ENCODE data around the gene FKBP5. TPM values are rescaled to one million over a fixed set of nuclear protein-coding genes. Genes with fewer than 3 reads are reported as not detected.

FKBP5 gene
- total RNA-seq, 1 donor from 2014 or later, result 108 TPM

DNA sequence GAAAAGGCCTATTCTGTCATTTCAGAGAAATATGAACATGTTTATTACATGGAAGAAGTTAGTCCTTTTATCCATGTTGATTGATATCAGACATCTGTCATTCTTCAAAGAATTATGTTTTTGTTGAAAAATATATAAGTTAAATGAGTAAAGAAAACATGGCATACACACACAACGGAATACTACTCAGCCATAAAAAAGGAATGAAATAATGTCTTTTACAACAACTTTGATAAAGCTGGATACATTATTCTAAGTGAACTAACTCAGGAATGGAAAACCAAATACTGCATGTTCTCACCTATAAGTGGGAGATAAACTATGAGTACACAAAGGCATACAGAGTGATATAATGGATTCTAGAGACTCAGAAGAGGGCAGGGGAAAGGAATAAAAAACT lies 9.3 kb downstream of the FKBP5 start:
- no peak for DNase-seq (ENCODE audit: extremely low spot score, unreplicated experiment)
- TF ChIP-seq, protein P1, sequence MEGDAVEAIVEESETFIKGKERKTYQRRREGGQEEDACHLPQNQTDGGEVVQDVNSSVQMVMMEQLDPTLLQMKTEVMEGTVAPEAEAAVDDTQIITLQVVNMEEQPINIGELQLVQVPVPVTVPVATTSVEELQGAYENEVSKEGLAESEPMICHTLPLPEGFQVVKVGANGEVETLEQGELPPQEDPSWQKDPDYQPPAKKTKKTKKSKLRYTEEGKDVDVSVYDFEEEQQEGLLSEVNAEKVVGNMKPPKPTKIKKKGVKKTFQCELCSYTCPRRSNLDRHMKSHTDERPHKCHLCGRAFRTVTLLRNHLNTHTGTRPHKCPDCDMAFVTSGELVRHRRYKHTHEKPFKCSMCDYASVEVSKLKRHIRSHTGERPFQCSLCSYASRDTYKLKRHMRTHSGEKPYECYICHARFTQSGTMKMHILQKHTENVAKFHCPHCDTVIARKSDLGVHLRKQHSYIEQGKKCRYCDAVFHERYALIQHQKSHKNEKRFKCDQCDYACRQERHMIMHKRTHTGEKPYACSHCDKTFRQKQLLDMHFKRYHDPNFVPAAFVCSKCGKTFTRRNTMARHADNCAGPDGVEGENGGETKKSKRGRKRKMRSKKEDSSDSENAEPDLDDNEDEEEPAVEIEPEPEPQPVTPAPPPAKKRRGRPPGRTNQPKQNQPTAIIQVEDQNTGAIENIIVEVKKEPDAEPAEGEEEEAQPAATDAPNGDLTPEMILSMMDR (IDR thresholded peaks at IDR 0.05), result no peak
- Mint-ChIP-seq H3K9me3 (ENCODE audit: unreplicated experiment) (no peaks in the 10 kb centered on the region), H3K4me1 (ENCODE audit: unreplicated experiment) (peaks cover 68% of the 10 kb centered on the region), H3K4me3 (ENCODE audit: unreplicated experiment) (no peak overlapping the region), H3K36me3 (ENCODE audit: unreplicated experiment) (peaks cover 13% of the 10 kb centered on the region), H3K27me3 (ENCODE audit: unreplicated experiment) (no peaks in the 10 kb centered on the region), H3K27ac (ENCODE audit: unreplicated experiment) (peak overlapping the region; percentile 77)

DNA sequence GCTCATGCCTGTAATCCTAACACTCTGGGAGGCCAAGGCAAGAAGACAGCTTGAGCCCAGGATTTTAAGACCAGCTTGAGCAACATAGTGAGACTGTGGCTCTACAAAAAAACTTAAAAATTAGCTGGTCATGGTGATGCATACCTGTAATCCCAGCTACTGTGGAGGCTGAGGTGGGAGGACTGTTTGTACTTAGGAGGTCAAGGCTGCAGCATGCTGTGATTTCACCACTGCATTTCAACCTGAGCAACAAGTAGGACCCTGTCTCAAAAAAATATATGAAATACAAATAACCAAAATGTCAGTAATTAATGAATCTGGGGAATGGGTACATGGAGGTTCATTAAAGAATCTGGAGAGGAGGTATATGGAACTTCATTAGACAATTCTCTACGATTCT lies 9.9 kb downstream of the FKBP5 start:
- TF ChIP-seq, protein P1 (IDR thresholded peaks at IDR 0.05), result no peak
- no peak for DNase-seq (ENCODE audit: extremely low spot score, unreplicated experiment)
- Mint-ChIP-seq H3K4me1 (ENCODE audit: unreplicated experiment) (peaks cover 72% of the 10 kb centered on the region), H3K27ac (ENCODE audit: unreplicated experiment) (peak overlapping the region; percentile 77), H3K36me3 (ENCODE audit: unreplicated experiment) (peaks cover 13% of the 10 kb centered on the region), H3K27me3 (ENCODE audit: unreplicated experiment) (no peaks in the 10 kb centered on the region), H3K4me3 (ENCODE audit: unreplicated experiment) (peak overlapping the region; percentile 14), H3K9me3 (ENCODE audit: unreplicated experiment) (no peaks in the 10 kb centered on the region)

DNA sequence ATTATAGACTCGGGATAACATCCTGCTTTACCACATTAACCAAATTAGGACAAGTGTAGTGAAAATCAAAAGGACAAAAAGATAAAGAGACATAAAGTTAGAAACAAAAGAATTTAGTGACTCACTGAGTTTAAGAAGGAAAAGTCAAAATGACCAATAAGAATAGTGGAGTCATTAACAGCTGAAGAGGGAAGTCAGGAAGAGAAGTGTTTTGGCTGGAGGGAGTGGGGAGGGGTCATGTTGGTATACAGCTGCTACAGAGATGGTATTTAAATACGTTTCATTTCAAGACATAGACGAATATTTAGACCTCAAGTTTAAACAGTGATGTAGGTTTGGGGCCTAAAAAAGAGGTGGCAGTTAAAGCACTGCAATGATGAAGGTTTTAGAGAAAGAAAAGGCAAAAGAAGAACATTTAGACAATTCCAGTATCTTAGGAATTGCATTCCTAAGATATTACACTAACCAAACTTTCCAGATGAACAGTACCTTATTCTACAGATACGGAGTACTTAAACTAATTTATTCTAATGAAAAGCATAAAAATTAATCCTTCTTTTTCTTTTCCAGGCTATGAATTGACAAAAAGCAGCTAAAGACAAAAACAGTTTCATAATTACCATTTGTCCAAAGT lies 10.6 kb downstream of the FKBP5 start:
- peak overlapping the region; percentile 16 for H3K4me3 Mint-ChIP-seq (ENCODE audit: unreplicated experiment)
- peak overlapping the region; percentile 77 for H3K27ac Mint-ChIP-seq (ENCODE audit: unreplicated experiment)
- TF ChIP-seq, protein P1 (IDR thresholded peaks at IDR 0.05), result no peak
- peaks cover 13% of the 10 kb centered on the region for H3K36me3 Mint-ChIP-seq (ENCODE audit: unreplicated experiment)
- DNase-seq (ENCODE audit: extremely low spot score, unreplicated experiment), result no peak
- peaks cover 74% of the 10 kb centered on the region for H3K4me1 Mint-ChIP-seq (ENCODE audit: unreplicated experiment)
- no peaks in the 10 kb centered on the region for H3K27me3 Mint-ChIP-seq (ENCODE audit: unreplicated experiment)
- H3K9me3 Mint-ChIP-seq (ENCODE audit: unreplicated experiment), result no peaks in the 10 kb centered on the region

DNA sequence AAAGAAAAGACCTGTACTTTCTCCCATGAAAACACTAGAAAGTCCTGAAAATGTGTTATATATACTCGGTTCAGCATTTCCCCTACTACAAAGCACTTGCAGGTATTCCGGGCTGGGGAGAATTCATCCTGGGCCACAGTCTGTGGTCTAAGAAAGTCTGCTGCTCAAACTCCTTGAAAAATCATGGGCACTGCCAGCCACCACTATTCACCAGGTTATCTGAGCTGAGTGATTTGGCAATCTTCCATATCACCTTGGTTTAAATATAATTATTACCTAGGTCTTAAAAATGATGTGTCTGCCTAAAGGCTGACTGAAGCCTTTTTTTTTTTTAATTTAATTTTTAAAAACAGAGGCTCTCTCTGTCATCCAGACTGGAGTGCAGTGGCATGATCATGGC lies 11.3 kb downstream of the FKBP5 start:
- no peaks in the 10 kb centered on the region for H3K9me3 Mint-ChIP-seq (ENCODE audit: unreplicated experiment)
- no peaks in the 10 kb centered on the region for H3K27me3 Mint-ChIP-seq (ENCODE audit: unreplicated experiment)
- peaks cover 16% of the 10 kb centered on the region for H3K36me3 Mint-ChIP-seq (ENCODE audit: unreplicated experiment)
- no peak overlapping the region for H3K4me3 Mint-ChIP-seq (ENCODE audit: unreplicated experiment)
- TF ChIP-seq, protein P1 (IDR thresholded peaks at IDR 0.05), result no peak
- H3K27ac Mint-ChIP-seq (ENCODE audit: unreplicated experiment), result peak overlapping the region; percentile 77
- H3K4me1 Mint-ChIP-seq (ENCODE audit: unreplicated experiment), result peaks cover 77% of the 10 kb centered on the region
- DNase-seq (ENCODE audit: extremely low spot score, unreplicated experiment), result no peak

DNA sequence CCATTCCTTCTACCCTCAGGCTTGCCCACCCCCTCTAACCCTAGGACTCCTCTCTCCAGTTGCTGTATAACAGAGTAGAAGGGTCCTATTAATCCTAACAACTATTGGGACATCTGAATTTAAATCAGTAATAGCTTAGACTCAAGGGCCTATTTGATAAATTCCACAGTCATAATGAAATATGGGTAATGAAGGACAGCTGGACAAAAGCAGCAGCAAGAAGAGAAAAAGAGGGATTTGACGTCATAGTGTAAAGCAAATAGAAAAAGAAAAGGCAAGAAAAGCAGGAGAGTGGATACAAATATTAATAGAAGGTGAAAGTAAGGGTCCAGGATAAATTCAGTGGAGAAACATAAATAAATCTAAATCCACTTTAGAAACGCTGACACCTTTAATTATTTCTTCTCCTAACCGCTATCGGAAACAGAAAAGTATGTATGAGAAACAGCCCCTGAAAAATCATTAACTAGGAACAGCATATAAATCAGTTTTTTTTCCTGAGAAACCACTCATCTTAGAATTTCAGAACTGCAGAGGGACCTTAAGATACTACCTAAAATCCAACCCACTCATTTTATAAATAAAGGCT lies 12.8 kb downstream of the FKBP5 start:
- no peak for DNase-seq (ENCODE audit: extremely low spot score, unreplicated experiment)
- TF ChIP-seq, protein P1 (IDR thresholded peaks at IDR 0.05), result no peak
- Mint-ChIP-seq H3K9me3 (ENCODE audit: unreplicated experiment) (no peaks in the 10 kb centered on the region), H3K36me3 (ENCODE audit: unreplicated experiment) (peaks cover 16% of the 10 kb centered on the region), H3K27ac (ENCODE audit: unreplicated experiment) (peak overlapping the region; percentile 77), H3K4me1 (ENCODE audit: unreplicated experiment) (peaks cover 68% of the 10 kb centered on the region), H3K4me3 (ENCODE audit: unreplicated experiment) (no peak overlapping the region), H3K27me3 (ENCODE audit: unreplicated experiment) (no peaks in the 10 kb centered on the region)
